ENCODE measurements around the gene VCAN. TPM values are rescaled to one million over a fixed set of nuclear protein-coding genes. Genes with fewer than 3 reads are reported as not detected.

Gene VCAN
- total RNA-seq, 1 experiment from 2014 or later: 0.72 TPM

- POLR2A ChIA-PET: no interaction called here
Measured at GRCh38 chr5:83562791-83563557, 91.4 kb downstream of the VCAN start.

GRCh38 chr5:83563631-83564030 is 92.1 kb downstream of the VCAN start:
- Histone ChIP-seq H3K27me3 (ENCODE audit: control insufficient read depth, insufficient read depth, low read length) (peaks cover 8% of the 10 kb centered on the region), H3K4me1 (ENCODE audit: control insufficient read depth, insufficient read depth, low read length) (no peaks in the 10 kb centered on the region), H3K9me3 (ENCODE audit: control insufficient read depth, insufficient read depth, low read depth, low read length) (no peaks in the 10 kb centered on the region), H3K27ac (ENCODE audit: low read length) (no peak overlapping the region), H3K36me3 (ENCODE audit: control insufficient read depth, insufficient read depth, low read length) (no peaks in the 10 kb centered on the region), H3K4me3 (ENCODE audit: low read depth in 2 of 2, low read length in 2 of 2) (no peak overlapping the region)
- BruUV-seq (replicated peaks): no TSS peak
- CTCF ChIA-PET: interaction anchor here (0.6 kb wide), 1 partner anchor 1892 kb away, joined by 4 read pairs; no protein-coding TSS in a partner anchor
- POLR2A ChIA-PET: no interaction called here
- TF ChIP-seq POLR2AphosphoS5 (IDR thresholded peaks at IDR 0.05; ENCODE audit: low read depth, low read length) (no peak), REST (IDR thresholded peaks at IDR 0.05; ENCODE audit: insufficient read depth in 1 of 2, low read depth in 2 of 2, low read length in 1 of 2) (no peak), CTCF (IDR thresholded peaks at IDR 0.05) (no peak), SIN3A (IDR thresholded peaks at IDR 0.05; ENCODE audit: borderline replicate concordance, insufficient read depth, low read depth, low read length) (no peak), TCF7L2 (IDR thresholded peaks at IDR 0.05; ENCODE audit: low read depth, low read length) (no peak)
- DNase-seq (ENCODE audit: low read depth, low spot score) (no peak), ATAC-seq (no peak)
- intact Hi-C loops (cut with micrococcal nuclease; ENCODE audit: unreplicated experiment): loop anchor here (5.0 kb wide), 2 partner anchors 921 to 1211 kb away; no protein-coding TSS in a partner anchor
- in situ Hi-C loops (cut with HindIII; ENCODE audit: low pct_unique_long_range_greater_than_20kb, low sequenced_read_pairs): no loop called here

More at GRCh38 chr5:83562791-83563557, 91.4 kb downstream of the VCAN start:
- no TSS peak for BruUV-seq (replicated peaks)
- Histone ChIP-seq H3K27ac (ENCODE audit: low read length) (no peak overlapping the region), H3K9me3 (ENCODE audit: control insufficient read depth, insufficient read depth, low read depth, low read length) (no peaks in the 10 kb centered on the region), H3K4me3 (ENCODE audit: low read depth in 2 of 2, low read length in 2 of 2) (no peak overlapping the region), H3K4me1 (ENCODE audit: control insufficient read depth, insufficient read depth, low read length) (no peaks in the 10 kb centered on the region), H3K27me3 (ENCODE audit: control insufficient read depth, insufficient read depth, low read length) (peaks cover 8% of the 10 kb centered on the region), H3K36me3 (ENCODE audit: control insufficient read depth, insufficient read depth, low read length) (no peaks in the 10 kb centered on the region)
- CTCF ChIA-PET: interaction anchor here (0.6 kb wide), 1 partner anchor 1892 kb away, joined by 4 read pairs; no protein-coding TSS in a partner anchor
- ATAC-seq (no peak), DNase-seq (ENCODE audit: low read depth, low spot score) (no peak)
- in situ Hi-C loops (cut with HindIII; ENCODE audit: low pct_unique_long_range_greater_than_20kb, low sequenced_read_pairs): no loop called here
- intact Hi-C loops (cut with micrococcal nuclease; ENCODE audit: unreplicated experiment): loop anchor here (5.0 kb wide), 2 partner anchors 921 to 1211 kb away; no protein-coding TSS in a partner anchor
- TF ChIP-seq TCF7L2 (IDR thresholded peaks at IDR 0.05; ENCODE audit: low read depth, low read length) (no peak), POLR2AphosphoS5 (IDR thresholded peaks at IDR 0.05; ENCODE audit: low read depth, low read length) (no peak), REST (IDR thresholded peaks at IDR 0.05; ENCODE audit: insufficient read depth in 1 of 2, low read depth in 2 of 2, low read length in 1 of 2) (no peak)
